Activated CD8-positive, alpha-beta memory T cell treated with anti-CD3 and anti-CD28 coated beads for 24 hours (primary cell): ENCODE results near the gene MTERF4.

Experiments
- DNase-seq: peaks from one replicate; pipeline ENCODE4 v3.0.0-alpha.2; 2020

MTERF4 gene

GRCh38 chr2:241110607-241111439, 8.7 kb upstream of the MTERF4 start:
- DNase-seq = peak; percentile 69

GRCh38 chr2:241110089-241110606, 8.1 kb upstream of the MTERF4 start:
- no peak for DNase-seq

GRCh38 chr2:241109210-241110088, 7.4 kb upstream of the MTERF4 start:
- peak; percentile 72 for DNase-seq

GRCh38 chr2:241108271-241109209, 6.5 kb upstream of the MTERF4 start:
- DNase-seq = peak; percentile 73

GRCh38 chr2:241107031-241107783, 5.1 kb upstream of the MTERF4 start:
- DNase-seq = peak; percentile 50

- peak; percentile 57 for DNase-seq
Observed at GRCh38 chr2:241105641-241106040, 3.6 kb upstream of the MTERF4 start.

GRCh38 chr2:241104611-241105010, 2.5 kb upstream of the MTERF4 start:
- peak; percentile 47 for DNase-seq

GRCh38 chr2:241103176-241103595, 1.1 kb upstream of the MTERF4 start:
- DNase-seq = peak; percentile 52

GRCh38 chr2:241099246-241099645, 2.8 kb downstream of the MTERF4 start:
- peak; percentile 21 for DNase-seq

GRCh38 chr2:241096979-241097378, 5.1 kb downstream of the MTERF4 start:
- peak; percentile 33 for DNase-seq

GRCh38 chr2:241095594-241096290, 6.3 kb downstream of the MTERF4 start:
- DNase-seq = peak; percentile 40

GRCh38 chr2:241094924-241095420, 7.1 kb downstream of the MTERF4 start:
- DNase-seq = no peak

- no peak for DNase-seq
Observed at GRCh38 chr2:241094172-241094571, 7.9 kb downstream of the MTERF4 start.

- DNase-seq = peak; percentile 33
Observed at GRCh38 chr2:241093133-241093781, 8.8 kb downstream of the MTERF4 start.

GRCh38 chr2:241092677-241093076, 9.4 kb downstream of the MTERF4 start:
- no peak for DNase-seq

GRCh38 chr2:241091734-241092445, 10.2 kb downstream of the MTERF4 start:
- DNase-seq = no peak

- no peak for DNase-seq
Observed at GRCh38 chr2:241091201-241091600, 10.9 kb downstream of the MTERF4 start.

GRCh38 chr2:241088791-241089732, 13.0 kb downstream of the MTERF4 start:
- no peak for DNase-seq
